ENCODE data around the gene TTC13.

The TTC13 gene

GRCh38 chr1:230867101-230867902, 111.4 kb downstream of the TTC13 start:
- DNase-seq: no peak

GRCh38 chr1:230866171-230867070, 112.2 kb downstream of the TTC13 start:
- DNase-seq: no peak

- no peak for DNase-seq
Measured at GRCh38 chr1:230865062-230865817, 113.4 kb downstream of the TTC13 start.

GRCh38 chr1:230864441-230864840, 114.2 kb downstream of the TTC13 start:
- DNase-seq: no peak

- DNase-seq: no peak
Measured at GRCh38 chr1:230863449-230863848, 115.2 kb downstream of the TTC13 start.

- DNase-seq: no peak
Measured at GRCh38 chr1:230861970-230862595, 116.6 kb downstream of the TTC13 start.

- no peak for DNase-seq
Measured at GRCh38 chr1:230861489-230861888, 117.2 kb downstream of the TTC13 start.

- DNase-seq: no peak
Measured at GRCh38 chr1:230860617-230861384, 117.9 kb downstream of the TTC13 start.

GRCh38 chr1:230858918-230859729, 119.5 kb downstream of the TTC13 start:
- DNase-seq: no peak

GRCh38 chr1:230858236-230858820, 120.3 kb downstream of the TTC13 start:
- DNase-seq: no peak

- no peak for DNase-seq
Measured at GRCh38 chr1:230857822-230858221, 120.8 kb downstream of the TTC13 start.

GRCh38 chr1:230857077-230857476, 121.6 kb downstream of the TTC13 start:
- no peak for DNase-seq
